Nephron (organoid): ENCODE results near the gene RREB1.
A peak's percentile ranks its signal among the peaks of the same experiment; 100 is the strongest.

Experiments used
- H3K27ac Mint-ChIP-seq, 3 experiments: 2 replicates each; pipeline ENCODE4 v1.8.0; 2020; ENCODE audit warnings: mixed read lengths in 3 of 3, mild to moderate bottlenecking in 2 of 3, moderate library complexity in 1 of 3
- H3K27me3 Mint-ChIP-seq: 2 replicates; pipeline ENCODE4 v1.8.0; 2021; ENCODE audit warnings: low read depth, mild to moderate bottlenecking, moderate library complexity, mixed read lengths
- H3K36me3 Mint-ChIP-seq: 2 replicates; pipeline ENCODE4 v1.8.0; 2020; ENCODE audit warnings: low read depth, mixed read lengths
- H3K4me1 Mint-ChIP-seq: 2 replicates; pipeline ENCODE4 v1.8.0; 2020; ENCODE audit warnings: mixed read lengths
- H3K4me3 Mint-ChIP-seq, 3 experiments: 2 replicates each; pipeline ENCODE4 v1.8.0; 2020; ENCODE audit warnings: mild to moderate bottlenecking in 3 of 3, mixed read lengths in 3 of 3, moderate library complexity in 2 of 3
- H3K9me3 Mint-ChIP-seq: 2 replicates; pipeline ENCODE4 v1.8.0; 2020; ENCODE audit warnings: mixed read lengths
- TF ChIP-seq, protein P1 (sequence below), 3 experiments: fragments of 200-600 bp; sonication (generic); IDR thresholded peaks; one replicate each; pipeline ENCODE4 v1.5.0; 2021; ENCODE audit warnings: antibody characterized with exemption in 3 of 3; ENCODE audit not compliant: unreplicated experiment in 3 of 3

RREB1 gene

DNA sequence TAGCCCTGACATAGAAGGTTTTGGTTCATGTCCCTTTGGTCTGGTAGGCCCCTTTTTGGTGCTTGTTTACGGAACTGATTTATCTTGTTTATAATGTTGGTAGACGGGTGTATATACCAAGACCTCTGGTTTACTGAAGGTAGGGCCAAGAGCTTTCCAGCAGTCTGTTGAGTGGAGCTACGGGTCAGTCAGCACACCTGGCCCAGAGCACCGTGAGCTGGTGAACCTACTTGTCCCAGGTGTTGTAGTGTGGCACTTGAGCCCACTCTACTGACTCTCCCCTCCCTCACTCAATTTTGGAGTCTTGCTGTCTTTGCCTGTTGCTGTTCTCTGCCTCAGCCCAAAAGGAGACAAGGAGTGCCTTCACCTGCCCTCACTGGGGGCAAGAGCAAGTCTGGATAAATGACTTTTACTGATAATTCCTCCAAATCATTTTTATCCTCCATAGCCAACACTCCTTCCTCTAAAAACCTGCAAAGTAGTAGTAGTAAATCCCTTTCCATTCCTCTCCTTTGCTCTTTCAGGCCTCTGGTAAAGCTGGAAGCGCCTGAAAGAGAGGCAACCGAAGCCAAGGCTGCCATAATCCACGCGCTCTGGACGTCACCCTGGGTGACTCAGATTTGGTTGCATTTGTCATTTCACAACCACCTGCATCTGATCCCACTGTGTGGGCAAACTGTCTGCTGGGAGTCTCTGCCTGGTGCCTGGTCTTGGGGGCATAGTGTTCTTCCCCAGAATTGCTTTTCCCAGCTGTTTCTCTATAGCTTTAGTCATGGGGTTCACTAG, 22.2 kb downstream of the RREB1 start:
- H3K27me3 Mint-ChIP-seq: no peaks in the 10 kb centered on the region
- H3K4me1 Mint-ChIP-seq: peaks cover 21% of the 10 kb centered on the region
- H3K27ac Mint-ChIP-seq: no peak overlapping the region
- peaks cover 17% of the 10 kb centered on the region for H3K36me3 Mint-ChIP-seq
- no peak overlapping the region for H3K4me3 Mint-ChIP-seq
- TF ChIP-seq, protein P1, sequence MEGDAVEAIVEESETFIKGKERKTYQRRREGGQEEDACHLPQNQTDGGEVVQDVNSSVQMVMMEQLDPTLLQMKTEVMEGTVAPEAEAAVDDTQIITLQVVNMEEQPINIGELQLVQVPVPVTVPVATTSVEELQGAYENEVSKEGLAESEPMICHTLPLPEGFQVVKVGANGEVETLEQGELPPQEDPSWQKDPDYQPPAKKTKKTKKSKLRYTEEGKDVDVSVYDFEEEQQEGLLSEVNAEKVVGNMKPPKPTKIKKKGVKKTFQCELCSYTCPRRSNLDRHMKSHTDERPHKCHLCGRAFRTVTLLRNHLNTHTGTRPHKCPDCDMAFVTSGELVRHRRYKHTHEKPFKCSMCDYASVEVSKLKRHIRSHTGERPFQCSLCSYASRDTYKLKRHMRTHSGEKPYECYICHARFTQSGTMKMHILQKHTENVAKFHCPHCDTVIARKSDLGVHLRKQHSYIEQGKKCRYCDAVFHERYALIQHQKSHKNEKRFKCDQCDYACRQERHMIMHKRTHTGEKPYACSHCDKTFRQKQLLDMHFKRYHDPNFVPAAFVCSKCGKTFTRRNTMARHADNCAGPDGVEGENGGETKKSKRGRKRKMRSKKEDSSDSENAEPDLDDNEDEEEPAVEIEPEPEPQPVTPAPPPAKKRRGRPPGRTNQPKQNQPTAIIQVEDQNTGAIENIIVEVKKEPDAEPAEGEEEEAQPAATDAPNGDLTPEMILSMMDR (IDR thresholded peaks at IDR 0.05; ENCODE audit: unreplicated experiment in 3 of 3): no peak
- H3K9me3 Mint-ChIP-seq: no peaks in the 10 kb centered on the region

DNA sequence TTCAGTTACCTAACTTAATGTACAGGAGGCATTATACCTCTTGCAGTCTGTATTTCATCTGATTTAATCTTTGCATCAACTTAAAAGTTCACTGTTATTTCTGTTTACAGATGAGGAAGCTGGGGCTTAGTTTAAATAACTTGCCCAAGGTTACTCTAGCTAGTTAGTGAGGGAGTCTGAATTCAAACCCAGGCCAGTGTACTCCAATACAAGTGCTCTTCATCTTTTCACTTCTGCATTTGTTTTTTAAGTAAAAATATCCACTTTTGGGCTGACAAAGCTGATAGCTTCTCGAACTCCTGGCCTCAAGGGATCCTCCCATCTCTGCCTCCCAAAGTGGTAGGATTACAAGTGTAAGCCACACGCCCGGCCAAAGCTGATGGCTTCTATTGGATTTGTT, 23.6 kb downstream of the RREB1 start:
- Mint-ChIP-seq H3K4me1 (peaks cover 16% of the 10 kb centered on the region), H3K36me3 (peaks cover 10% of the 10 kb centered on the region), H3K27me3 (no peaks in the 10 kb centered on the region), H3K27ac (no peak overlapping the region), H3K4me3 (no peak overlapping the region), H3K9me3 (no peaks in the 10 kb centered on the region)
- TF ChIP-seq, protein P1 (IDR thresholded peaks at IDR 0.05; ENCODE audit: unreplicated experiment in 3 of 3): no peak

DNA sequence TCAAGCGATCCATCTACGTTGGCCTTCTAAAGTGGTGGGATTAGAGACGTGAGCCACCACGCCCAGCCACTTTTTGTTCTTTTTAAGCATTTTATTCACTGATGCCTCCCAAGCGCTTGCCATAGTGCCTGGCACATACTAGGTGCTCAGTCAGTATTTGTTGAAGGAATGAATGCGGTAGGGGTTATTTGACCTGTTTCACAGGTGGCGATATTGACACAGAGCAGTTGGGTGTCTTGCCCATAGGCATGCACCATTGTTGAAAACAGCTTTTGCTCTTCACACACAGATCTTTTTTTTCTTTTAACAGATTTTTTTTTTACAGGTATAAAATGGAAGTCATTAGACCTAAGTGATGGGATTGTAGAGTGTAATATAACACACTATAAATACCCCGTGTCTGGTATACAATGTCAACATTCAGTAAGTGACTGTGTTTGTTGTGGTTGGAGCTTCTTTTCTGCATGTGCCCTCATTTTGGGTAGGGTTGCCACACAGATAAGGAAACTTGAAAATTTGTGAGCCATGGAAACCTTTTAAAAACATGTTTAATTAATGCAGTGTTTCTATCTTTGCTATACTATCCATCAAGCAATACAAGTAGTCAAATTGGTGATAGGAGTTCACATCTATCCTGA, 24.8 kb downstream of the RREB1 start:
- Mint-ChIP-seq H3K4me3 (no peak overlapping the region), H3K9me3 (no peaks in the 10 kb centered on the region), H3K27ac (peak overlapping the region in 1 of 3 experiments; percentile 30), H3K4me1 (peaks cover 25% of the 10 kb centered on the region), H3K36me3 (peaks cover 7% of the 10 kb centered on the region), H3K27me3 (no peaks in the 10 kb centered on the region)
- TF ChIP-seq, protein P1 (IDR thresholded peaks at IDR 0.05; ENCODE audit: unreplicated experiment in 3 of 3): no peak

DNA sequence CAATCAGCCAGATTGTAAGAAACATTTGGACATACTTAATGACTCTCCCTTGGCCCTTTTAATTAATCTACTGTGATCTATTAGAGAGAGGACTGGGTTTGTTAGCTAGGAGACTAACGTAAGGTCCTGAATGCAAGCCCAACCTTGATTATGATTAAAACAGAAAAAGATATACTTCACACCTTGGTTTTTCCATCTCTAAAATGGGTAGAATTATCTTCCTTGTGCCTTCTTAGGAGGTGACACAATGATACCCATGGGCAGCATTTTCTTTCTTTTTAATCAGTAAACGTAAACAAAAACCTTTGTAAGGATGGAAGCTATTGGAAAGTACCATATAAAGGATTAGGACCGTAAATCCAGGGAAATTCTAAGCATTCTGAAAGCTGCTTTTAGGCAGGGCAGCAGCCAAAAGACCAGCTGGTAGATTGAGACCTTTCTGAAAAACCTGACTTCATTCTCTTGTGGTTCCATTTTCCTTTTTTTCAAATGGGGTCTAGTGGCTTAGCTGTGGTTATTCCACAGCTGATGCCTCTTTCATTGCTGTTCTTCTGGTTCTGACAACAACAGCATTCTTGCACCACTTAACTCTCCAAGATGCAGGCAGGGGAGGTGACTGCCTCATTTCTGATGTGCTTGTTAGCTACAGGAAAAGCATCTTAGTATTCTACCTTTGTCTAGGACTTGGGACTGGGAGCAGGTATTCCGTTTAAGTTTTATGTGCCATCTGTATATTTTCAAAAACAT, 27.4 kb downstream of the RREB1 start:
- H3K9me3 Mint-ChIP-seq: no peaks in the 10 kb centered on the region
- H3K4me3 Mint-ChIP-seq: no peak overlapping the region
- no peaks in the 10 kb centered on the region for H3K36me3 Mint-ChIP-seq
- no peaks in the 10 kb centered on the region for H3K27me3 Mint-ChIP-seq
- TF ChIP-seq, protein P1 (IDR thresholded peaks at IDR 0.05; ENCODE audit: unreplicated experiment in 3 of 3): no peak
- H3K4me1 Mint-ChIP-seq: peaks cover 45% of the 10 kb centered on the region
- peak overlapping the region in 1 of 3 experiments; percentile 4 for H3K27ac Mint-ChIP-seq

DNA sequence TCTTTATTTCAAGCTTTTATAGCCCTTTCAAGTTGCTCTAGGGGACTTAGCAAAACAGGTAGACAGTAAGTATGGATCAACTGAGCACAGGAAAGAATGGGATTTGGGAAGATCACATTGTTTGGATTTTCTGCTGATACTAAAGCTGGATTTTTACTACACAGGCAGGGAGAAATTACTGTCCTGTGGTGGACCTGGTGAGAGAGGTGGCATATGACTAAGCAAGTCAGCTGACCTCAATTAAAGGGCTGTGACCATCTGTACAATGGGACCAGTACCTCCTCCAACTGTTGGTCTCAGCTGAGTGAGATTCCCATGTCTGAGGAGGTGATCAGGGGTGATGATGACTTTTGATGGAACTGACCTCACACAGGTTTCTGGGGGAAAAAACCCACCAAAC, 28.0 kb downstream of the RREB1 start:
- Mint-ChIP-seq H3K27ac (peak overlapping the region in 1 of 3 experiments; percentile 4), H3K27me3 (no peaks in the 10 kb centered on the region), H3K9me3 (no peaks in the 10 kb centered on the region), H3K4me3 (no peak overlapping the region), H3K36me3 (no peaks in the 10 kb centered on the region), H3K4me1 (peaks cover 48% of the 10 kb centered on the region)
- TF ChIP-seq, protein P1 (IDR thresholded peaks at IDR 0.05; ENCODE audit: unreplicated experiment in 3 of 3): no peak
